ENCODE results near the gene DLX2.

The DLX2 gene

GRCh38 chr2:172093416-172094293 lies 9.0 kb downstream of the DLX2 start:
- no peak for DNase-seq

- DNase-seq = peak; percentile 32
Observed at GRCh38 chr2:172092716-172093415, 9.8 kb downstream of the DLX2 start.

GRCh38 chr2:172091761-172092566 lies 10.7 kb downstream of the DLX2 start:
- DNase-seq = no peak

GRCh38 chr2:172091000-172091641 lies 11.6 kb downstream of the DLX2 start:
- DNase-seq = peak; percentile 27

GRCh38 chr2:172090044-172090961 lies 12.4 kb downstream of the DLX2 start:
- peak; percentile 20 for DNase-seq

- DNase-seq = no peak
Observed at GRCh38 chr2:172089633-172090032, 13.1 kb downstream of the DLX2 start.

GRCh38 chr2:172089005-172089504 lies 13.6 kb downstream of the DLX2 start:
- peak; percentile 28 for DNase-seq

- peak; percentile 22 for DNase-seq
Observed at GRCh38 chr2:172088245-172089004, 14.3 kb downstream of the DLX2 start.

- peak; percentile 22 for DNase-seq
Observed at GRCh38 chr2:172087780-172088244, 14.9 kb downstream of the DLX2 start.

- peak; percentile 39 for DNase-seq
Observed at GRCh38 chr2:172087207-172087779, 15.4 kb downstream of the DLX2 start.

- peak; percentile 22 for DNase-seq
Observed at GRCh38 chr2:172086241-172087206, 16.2 kb downstream of the DLX2 start.

- no peak for DNase-seq
Observed at GRCh38 chr2:172085460-172086159, 17.1 kb downstream of the DLX2 start, which contains the start of gene DLX1. TSS of gene DLX1 (plus strand) at chr2:172085507. CDS start at chr2:172085678, 171 bp downstream.

- peak; percentile 86 for DNase-seq
Observed at GRCh38 chr2:172084645-172085459, 17.8 kb downstream of the DLX2 start.

- DNase-seq = peak; percentile 30
Observed at GRCh38 chr2:172084395-172084644, 18.4 kb downstream of the DLX2 start.

GRCh38 chr2:172083628-172084394 lies 18.9 kb downstream of the DLX2 start:
- peak; percentile 31 for DNase-seq

GRCh38 chr2:172082944-172083627 lies 19.6 kb downstream of the DLX2 start:
- DNase-seq = no peak

Measured in right hindlimb (tissue), 1 donor.